Activated CD8-positive, alpha-beta memory T cell treated with anti-CD3 and anti-CD28 coated beads for 1 hour (primary cell): Measurements from ENCODE around the gene KIAA0586.
"Not testable (repeated sequence)": the region's sequence is repeated elsewhere in the genome, so short reads cannot be mapped to it uniquely, and the experiment has no call there.

Source experiments
- DNase-seq, 2 donors: peaks; one replicate each; pipeline ENCODE4 v3.0.0-alpha.2; 2020; ENCODE audit warnings: low read depth in 1 of 2; ENCODE audit errors: extremely low read depth in 1 of 2

KIAA0586 gene

DNA sequence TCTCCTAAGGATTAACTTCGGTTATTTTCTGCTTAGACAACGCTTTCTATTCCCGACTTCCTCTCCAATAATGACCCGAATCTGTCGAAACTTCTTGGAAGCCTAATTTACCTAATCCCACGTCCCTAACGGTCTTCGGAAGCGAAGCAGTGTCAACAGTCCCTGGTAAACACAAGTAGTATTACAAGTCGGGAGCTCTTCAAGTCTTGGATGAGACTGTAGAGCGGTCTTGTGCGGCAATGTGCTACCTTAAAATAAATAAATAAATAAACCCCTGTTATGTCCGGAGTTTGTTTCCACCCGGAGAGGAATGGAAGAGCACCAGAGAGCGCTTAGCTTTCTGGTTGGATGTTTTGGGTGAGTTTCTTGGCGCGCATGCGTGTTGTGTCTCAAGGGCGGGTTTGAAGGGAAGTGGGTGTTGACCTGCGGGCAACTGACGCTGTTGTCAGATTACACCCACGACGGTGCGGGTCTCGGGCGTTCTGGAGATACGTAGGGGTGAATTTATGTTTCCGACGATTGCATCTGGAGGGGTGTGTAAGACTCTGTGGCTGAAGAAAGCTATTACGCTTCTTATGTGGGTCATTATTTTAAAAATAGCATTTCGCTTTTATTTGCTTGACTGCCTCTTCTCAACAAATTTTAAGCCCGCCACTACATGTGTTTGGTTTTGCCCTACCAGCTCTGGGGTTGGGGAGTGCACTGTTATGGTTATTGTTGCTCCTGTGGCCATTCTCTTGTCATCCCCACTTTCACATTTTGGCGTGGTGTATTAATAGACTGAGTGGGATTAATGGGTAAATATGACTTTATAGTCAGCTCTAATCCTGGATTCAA is at the start of gene KIAA0586, which contains the start of gene TIMM9:
Gene KIAA0586 (plus strand): TSS at position 439 of the 837 bp plus-strand sequence. CDS start 546 bp downstream, outside the sequence.
Gene TIMM9 (minus strand): TSS at position 251 of the 837 bp plus-strand sequence. CDS start 15,586 bp downstream, outside the sequence.
- peak; percentile 89 to 96 for DNase-seq

DNA sequence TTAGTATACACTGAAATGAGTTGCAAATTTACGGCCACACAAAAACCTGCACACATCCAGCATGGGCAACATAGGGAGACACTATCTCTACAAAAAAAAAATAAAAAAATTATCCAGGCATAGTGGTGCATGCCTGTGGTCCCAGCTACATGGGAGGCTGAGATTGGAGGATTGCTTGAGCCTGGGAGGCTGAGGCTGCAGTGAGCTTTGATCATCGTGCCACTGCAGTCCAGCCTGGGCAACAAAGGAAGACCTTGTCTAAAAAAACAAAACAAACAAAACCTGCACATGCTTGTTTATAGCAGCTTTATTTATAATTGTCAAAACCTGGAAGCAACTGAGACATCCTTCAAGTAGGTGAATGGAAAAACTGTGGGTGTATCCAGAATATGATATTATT is 36.7 kb upstream of the KIAA0586 start:
- no peak for DNase-seq

DNA sequence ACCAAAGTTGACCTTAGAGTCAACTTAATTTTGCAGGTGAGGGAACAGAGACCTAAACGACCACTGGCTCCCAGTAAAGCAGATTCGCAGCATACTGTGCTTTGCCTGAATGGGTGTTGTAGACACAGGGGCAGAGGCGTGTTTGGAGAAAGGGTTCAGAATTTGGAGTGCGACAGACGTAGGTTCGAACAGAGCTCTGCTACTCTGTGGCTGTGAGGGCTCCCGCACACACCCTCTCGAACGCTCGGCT is 32.0 kb upstream of the KIAA0586 start:
- no peak for DNase-seq

DNA sequence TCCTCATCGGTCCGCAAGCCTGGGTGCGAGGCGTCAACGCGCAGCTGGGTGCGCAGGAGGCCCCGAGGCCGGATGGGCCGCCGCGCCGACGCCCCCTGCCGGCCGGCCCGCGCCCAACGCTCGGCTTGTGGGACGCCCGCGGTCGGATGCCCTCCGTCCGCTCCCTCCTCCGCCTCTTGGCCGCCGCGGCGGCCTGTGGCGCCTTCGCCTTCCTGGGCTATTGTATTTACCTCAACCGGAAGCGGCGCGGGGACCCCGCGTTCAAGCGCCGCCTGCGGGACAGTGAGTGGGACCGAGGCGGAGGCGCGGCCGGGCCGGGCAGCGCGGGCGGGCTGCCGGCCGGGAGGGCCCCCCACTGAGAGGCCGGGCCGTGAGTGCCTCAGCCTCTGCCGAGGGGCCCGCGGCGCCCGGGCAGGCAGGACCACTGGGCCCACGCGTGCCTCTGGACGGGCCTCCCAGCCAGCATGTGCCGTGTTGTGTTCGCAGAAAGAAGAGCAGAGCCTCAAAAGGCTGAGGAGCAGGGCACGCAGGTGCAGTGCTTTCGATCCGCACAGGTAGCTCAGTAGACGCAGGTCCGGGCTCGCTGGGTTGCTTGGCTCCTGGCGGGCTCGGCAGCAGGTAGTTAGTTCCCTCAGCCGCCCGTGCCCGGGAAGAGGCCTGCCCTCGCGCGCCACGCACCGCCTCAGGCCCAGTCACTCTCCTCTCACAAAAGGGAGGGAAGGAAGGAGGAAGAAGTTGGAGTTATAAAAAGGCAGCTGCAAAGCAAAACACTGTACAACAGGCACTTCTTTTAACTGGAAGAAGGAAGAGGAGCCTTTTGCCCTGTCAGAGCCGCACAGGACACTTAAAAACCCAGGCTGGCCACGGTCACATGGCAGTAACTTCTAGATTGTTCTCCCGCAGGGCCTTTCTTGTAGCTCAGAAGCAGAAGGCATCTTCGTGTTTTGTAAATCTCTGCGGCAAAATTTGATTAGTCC is 31.4 kb upstream of the KIAA0586 start, which contains the start of gene TOMM20L:
Gene TOMM20L (plus strand): TSS at position 119 of the 977 bp plus-strand sequence. CDS start 28 bp downstream, at position 147.
- DNase-seq: peak; percentile 26 to 59

DNA sequence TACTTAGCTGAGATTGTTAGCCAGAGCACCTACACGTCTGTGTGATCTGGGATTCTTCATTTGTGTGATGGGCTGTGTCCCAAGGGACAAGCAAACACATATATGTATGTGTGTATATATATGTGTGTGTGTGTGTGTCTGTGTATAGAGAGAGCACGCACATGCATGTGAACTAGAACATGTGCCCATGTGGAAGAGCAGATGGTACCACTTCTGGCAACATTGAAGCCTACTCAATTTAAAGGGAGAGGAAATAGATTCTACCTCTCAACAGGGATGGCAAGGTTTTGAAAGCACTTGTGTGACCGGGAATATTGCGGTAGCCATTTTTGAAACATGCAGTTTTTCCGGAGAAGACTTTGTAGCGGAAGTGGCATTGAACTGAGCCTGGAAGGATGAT is 30.4 kb upstream of the KIAA0586 start:
- DNase-seq: no peak

DNA sequence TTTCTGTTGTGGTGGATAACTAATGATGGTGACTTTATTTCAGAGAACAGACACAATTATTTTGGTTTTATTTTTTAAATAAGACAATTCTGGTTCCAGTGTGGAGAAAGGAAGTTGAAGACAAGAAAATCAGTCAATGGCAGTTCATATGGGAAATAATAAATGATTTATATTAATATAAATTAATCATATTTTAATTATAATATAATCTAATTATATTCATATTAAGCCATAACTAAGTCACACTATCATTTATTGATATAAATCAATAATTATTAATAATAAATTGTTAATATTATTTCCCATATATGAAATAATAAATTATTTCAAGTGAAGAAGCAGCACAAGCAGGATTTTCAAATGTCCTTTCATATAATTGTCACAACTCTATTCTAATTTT is 29.0 kb upstream of the KIAA0586 start:
- DNase-seq: no peak

DNA sequence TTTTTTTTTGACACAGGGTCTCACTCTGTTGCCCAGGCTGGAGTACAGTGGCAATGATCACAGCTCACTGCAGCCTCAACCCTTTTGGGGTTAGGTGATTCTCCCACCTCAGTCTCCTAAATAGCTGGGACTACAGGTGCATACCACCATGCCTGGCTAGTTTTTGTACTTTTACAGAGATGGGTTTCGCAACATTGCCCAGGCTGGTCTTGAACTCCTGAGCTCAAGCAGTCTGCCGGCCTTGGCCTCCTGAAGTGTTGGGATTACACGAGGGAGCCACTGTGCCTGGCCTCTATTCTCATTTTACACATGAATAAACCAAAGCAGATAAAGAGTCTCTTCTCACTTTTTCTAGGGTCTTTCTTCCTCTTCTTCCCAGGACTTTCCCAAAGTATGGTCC is 28.6 kb upstream of the KIAA0586 start:
- DNase-seq: no peak

DNA sequence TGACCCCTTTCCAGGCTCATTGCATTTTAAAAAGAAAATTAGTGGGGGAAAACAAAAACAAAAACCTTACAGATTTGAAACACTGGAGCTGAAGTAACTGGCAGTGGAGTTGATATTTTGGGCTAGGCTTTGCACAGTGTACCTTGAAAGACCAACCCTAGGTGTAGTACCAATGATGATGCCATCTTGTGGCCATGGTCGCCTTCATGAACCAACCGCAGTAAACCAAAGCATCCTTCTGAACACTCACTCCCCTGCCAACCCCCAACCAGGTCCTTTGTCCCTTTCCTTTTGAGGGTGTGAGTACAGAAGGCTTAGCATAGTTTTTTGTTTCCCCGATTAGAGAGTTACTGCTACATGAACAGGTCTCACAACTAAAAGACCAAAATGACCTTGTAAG is 25.9 kb upstream of the KIAA0586 start:
- DNase-seq: no peak

DNA sequence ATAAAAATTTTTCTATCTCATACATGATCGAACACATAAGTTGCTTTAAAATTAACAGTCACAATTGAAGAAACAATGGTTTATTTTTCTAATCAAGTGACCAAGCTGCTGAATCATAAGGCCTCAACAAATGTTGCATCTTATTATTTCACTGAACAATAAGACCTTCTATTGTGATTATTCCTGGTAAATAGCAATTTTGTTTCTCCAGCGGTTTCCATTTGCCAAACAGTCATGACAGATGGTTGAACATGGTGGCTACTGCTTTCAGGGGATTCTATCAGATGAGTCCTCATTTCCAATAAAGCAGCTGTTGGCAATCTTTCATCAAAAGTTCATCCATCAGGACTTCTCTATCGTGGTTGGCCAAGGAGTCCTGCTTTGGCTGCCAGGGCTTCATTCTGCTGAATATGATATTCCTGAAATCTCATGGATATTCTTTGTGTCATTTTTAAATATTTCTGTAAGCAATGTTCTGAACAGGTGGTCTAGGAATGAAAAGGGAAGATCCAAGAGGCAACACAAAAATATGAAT is 18.8 kb upstream of the KIAA0586 start:
- DNase-seq: no peak

DNA sequence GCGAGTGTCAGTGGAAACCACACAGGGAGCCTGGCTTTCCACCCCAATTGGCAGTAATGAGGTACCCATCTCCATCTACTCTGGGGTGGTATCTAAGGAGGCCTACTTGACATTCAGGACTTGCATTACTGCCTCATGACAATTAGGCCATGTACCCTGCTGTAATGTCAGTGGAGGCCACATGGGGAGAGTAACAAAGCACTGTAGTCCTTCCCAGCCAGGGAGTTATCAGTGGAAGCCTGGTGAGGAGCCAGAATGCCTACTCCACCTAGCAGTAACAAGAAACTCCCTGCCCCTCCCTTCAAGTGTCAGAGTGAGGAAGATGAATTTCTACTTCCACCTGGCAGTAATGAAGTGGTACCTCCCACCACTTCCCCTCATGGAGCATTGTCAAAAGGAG is 12.7 kb upstream of the KIAA0586 start:
- DNase-seq: no peak

DNA sequence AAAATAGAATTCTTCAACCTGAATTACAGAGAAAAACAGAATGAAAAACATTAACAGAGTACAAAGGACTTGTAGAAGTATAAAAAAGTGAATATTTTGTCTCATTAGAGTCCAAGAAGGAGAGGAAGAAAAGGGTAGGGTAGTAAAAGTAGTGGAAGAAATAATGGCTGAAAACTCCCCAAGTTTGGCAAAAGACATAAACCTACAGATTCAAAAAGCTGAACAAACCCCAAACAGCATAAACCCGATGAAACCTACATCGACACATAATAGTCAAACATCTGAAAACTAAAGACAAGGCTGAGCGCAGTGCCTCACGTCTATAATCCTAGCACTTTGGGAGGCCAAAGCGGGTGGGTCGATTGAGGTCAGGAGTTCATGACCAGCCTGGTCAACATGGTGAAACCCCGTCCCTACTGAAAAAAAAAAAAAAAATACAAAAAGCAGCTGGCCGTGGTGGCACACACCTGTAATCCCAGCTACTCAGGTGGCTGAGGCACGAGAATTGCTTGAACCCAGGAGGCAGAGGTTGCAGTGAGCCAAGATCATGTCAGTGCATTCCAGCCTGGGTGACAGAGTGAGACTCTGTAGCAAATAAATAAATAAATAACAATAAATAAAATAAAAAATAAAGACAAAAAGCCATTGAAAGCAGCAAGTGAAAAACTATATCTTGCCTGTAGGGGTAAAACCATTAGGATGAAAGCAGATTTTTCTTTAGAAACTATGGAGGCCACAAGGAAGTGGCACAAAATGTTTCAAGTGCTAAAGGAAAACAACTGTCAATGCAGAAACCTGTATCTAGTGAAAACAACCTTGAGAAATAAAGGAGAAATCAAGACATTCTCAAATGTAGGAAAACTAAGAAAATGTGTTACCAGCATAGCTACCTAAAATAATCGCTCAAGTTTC is 11.6 kb upstream of the KIAA0586 start:
- DNase-seq: no peak

DNA sequence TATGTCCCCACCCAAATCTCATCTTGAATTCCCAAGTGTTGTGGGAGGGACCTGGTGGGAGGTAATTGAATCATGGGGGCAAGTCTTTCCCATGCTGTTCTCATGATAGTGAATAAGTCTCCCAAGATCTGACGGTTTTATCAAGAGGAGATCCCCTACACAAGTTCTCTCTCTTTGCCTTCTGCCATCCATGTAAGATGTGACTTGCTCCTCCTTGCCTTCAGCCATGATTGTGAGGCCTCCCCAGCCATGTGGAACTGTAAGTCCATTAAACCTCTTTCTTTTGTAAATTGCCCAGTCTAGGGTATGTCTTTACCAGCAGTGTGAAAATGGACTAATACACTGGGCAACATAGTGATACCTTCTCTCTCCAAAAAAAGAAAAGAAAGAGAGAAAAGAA is 10.6 kb upstream of the KIAA0586 start:
- not testable (repeated sequence) for DNase-seq

DNA sequence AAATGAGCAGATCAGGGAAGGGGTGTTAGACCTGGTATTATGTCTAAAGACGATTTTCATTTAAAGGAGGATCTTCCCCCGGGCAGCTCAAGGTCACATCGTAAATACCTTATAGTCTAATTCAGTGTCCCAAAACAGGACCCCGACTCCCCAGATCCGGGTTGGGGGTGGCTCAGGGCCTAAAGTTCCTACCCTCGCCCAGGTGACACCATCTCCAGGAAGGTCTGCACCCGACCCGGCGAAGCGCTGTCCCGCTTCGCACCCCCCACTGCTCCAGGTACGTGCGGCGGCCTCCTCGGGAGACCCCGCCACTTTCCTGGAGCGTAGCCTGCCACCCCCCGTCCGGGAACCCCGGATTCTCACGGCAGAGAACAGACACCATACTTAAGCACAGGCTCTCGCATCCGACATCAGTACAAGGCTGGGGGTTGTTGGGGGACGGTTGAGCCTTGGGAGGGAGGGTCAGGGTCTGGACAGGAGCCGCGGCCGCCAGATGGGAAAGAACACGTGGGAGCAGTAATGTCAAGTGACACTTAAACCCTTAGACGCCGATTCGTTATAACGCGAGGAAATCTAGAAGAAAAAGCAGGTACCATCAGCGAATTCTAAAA is 744 bp upstream of the KIAA0586 start:
- peak; percentile 3 to 30 for DNase-seq

DNA sequence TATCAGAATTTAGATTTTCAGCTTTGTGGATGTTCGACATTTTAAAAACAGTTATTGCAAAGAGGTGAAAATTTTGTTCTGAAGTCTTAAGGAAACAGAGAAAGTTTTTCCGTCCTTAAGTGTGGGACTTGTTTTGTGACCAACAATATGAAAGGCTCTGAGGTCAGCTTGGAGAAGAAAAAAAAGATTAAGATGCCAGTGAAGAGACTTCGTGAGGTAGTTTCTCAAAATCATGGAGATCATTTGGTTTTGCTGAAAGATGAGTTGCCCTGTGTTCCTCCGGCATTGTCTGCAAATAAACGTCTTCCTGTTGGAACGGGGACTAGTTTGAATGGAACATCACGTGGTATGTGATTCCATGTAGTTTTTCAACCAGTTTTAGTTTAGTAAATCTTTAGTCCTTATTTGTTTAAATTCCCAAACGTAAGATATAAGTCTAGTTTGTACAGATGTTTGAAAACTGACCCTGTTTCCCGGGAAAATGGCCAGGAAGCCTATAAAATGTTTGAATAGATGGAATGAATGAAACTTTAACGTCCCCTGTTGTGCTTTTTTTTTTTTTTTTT is 682 bp downstream of the KIAA0586 start:
- DNase-seq: no peak

DNA sequence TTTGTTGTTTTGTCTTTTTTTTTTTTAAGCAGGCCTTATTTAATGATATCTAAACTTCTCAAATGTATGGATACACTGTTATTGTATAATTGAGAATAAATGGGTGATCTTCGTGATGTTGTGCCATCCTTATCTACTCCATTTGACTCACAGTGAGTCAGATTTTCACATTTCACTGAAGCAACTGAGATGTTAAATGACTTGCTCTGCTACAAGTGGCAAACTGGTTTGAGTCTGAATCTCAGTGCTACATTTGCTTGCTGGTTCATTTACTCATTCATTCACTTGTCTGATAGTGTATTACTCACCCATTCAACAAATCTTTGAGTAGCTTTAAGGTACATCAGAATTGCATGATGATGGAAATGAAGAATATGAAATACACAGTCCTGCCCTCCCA is 2.6 kb downstream of the KIAA0586 start:
- DNase-seq: no peak

DNA sequence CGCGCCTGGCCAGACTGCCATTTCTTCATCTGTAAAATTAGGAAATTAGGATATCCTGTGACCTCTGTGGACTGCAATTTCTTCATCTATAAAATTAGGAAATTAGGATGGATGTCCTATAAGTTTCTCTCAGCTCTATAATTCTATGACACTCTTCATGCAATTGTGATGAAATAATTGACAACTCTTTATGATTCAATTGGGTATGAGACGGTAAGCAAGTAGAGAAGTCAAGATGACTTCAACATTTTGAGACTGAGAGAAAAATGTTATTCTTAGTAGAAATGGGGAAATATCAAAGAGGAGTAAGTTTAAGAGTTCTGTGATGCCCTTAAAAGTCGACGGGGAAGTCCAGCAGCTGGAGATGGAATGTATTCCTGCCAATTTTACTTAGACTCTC is 12.0 kb downstream of the KIAA0586 start:
- DNase-seq: no peak

DNA sequence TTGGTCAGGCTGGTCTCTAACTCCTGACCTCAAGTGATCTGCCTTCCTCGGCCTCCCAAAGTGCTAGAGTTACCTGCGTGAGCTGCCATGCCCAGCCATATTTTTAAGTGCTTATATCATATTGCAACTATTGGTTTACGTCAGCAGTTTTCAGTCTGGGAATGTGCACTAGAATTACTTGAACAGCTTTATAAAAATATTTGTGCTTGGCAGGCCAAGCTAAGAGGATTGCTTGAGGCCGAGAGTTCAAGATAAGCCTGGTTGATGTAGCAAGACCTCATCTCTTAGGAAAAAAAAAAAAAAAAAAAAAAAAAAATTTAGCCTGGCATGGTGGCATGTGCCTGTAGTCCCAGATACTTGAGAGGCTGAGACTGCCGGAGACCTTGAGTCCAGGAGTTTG is 17.1 kb downstream of the KIAA0586 start:
- no peak for DNase-seq

DNA sequence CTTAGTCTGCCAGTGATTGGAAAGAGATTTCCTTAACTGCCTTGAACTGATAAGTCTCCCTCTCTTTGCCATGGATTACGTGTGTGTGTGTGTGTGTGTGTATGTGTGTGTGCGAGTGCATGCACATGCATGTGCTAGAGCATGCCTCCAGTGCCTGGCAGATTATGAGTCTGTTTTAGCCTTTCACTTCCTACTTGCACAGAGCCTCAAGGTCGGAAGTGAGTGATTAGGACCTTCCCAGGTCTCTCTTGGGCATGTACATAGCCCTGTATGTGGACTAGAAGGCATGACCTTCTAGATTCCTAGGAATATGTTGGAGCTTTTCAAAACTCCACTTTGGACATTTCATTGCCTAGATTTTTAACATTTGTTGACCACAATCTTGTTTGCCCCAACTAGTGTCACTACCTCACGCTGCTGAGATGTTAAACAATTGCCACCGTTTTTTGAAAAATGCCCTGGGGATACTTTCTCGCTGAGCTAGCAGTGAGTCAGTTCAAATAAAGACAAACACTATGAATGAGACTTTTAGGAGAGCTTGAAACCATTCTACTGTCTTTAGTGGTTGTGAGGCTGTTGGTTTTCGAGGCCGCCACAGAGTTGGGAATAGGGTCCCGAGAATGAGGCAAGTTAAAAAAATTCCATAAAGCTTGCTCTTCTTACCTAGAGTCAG is 28.2 kb downstream of the KIAA0586 start:
- DNase-seq: no peak

DNA sequence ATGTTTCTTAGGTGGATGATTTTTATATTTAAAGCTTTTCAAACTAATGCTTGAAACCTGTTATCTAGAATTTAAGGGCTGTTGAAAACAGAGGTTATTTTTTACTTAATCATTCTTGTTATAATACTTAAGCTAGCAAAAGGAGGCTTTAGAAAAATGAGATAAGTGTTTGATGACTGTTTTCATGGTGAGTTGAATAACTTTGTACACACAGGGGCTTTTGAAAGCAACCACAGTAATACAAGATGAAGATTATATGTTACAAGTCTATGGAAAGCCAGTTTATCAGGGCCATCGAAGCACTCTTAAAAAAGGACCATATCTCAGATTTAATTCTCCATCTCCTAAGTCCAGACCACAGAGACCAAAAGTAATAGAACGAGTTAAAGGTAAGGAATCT is 33.3 kb downstream of the KIAA0586 start:
- no peak for DNase-seq
